Measurements from ENCODE around the gene RIN3. TPM values are rescaled to one million over a fixed set of nuclear protein-coding genes. Genes with fewer than 3 reads are reported as not detected.
A peak's percentile ranks its signal among the peaks of the same experiment; 100 is the strongest.

RIN3 gene
- total RNA-seq, 4 donors from 2014 or later = 13.5 to 22.2 (median 16.2) TPM

DNA sequence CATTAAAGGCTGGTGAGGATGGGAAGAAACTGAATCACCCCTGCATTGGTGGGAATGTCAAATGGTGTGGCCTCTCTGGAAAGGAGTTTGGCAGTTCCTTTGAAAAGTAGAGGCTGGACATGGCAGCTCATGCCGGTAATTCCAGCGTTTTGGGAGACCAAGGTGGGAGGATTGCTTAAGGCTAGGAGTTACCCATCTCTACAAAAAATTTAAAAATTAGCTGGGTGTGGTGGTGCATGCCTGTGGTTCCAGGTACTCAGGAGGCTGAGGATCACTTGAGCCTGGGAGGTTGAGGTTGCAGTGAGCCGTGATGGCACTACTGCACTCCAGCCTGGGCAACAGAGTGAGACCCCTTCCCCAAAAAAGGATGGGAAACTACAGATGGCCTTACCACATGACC is 93.7 kb downstream of the RIN3 start:
- no peak for TF ChIP-seq EP300 (IDR thresholded peaks at IDR 0.05)
- TF ChIP-seq, protein P1, sequence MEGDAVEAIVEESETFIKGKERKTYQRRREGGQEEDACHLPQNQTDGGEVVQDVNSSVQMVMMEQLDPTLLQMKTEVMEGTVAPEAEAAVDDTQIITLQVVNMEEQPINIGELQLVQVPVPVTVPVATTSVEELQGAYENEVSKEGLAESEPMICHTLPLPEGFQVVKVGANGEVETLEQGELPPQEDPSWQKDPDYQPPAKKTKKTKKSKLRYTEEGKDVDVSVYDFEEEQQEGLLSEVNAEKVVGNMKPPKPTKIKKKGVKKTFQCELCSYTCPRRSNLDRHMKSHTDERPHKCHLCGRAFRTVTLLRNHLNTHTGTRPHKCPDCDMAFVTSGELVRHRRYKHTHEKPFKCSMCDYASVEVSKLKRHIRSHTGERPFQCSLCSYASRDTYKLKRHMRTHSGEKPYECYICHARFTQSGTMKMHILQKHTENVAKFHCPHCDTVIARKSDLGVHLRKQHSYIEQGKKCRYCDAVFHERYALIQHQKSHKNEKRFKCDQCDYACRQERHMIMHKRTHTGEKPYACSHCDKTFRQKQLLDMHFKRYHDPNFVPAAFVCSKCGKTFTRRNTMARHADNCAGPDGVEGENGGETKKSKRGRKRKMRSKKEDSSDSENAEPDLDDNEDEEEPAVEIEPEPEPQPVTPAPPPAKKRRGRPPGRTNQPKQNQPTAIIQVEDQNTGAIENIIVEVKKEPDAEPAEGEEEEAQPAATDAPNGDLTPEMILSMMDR (IDR thresholded peaks at IDR 0.05) = no peak
- H3K4me1 ChIP-seq = peaks cover 7 to 34% (median 8%) of the 10 kb centered on the region in 3 donors
- H3K27ac ChIP-seq = peak overlapping the region in 1 of 4 donors; percentile 28

GRCh38 chr14:92607702-92608429 is 94.3 kb downstream of the RIN3 start:
- peaks cover 2 to 33% (median 3%) of the 10 kb centered on the region in 3 donors for H3K4me1 ChIP-seq
- no peak overlapping the region for H3K27ac ChIP-seq
- H3K9me3 ChIP-seq = peaks cover 0 to 4% (median 0%) of the 10 kb centered on the region in 3 donors
- no peak overlapping the region for H3K4me3 ChIP-seq
- no peak for TF ChIP-seq POLR2A (IDR thresholded peaks at IDR 0.05)
- TF ChIP-seq EP300 (IDR thresholded peaks at IDR 0.05) = no peak
- TF ChIP-seq POLR2AphosphoS5 (IDR thresholded peaks at IDR 0.05) = no peak
- TF ChIP-seq, protein P1 (IDR thresholded peaks at IDR 0.05) = no peak
- ATAC-seq = no peak
- H3K36me3 ChIP-seq = peaks cover 0 to 8% of the 10 kb centered on the region in 2 donors
- WGBS, 2 donors (ENCODE audit: low coverage in 1 of 2) = 85 to 87% methylated on average over 5 of the region's 5 CpGs
- no peaks in the 10 kb centered on the region for H3K27me3 ChIP-seq

More for the DNA sequence above, 93.7 kb downstream of the RIN3 start:
- WGBS, 2 donors (ENCODE audit: low coverage in 1 of 2) = 93 to 97% methylated on average over 3 of the region's 3 CpGs
- no peaks in the 10 kb centered on the region for H3K27me3 ChIP-seq
- peaks cover 0 to 8% of the 10 kb centered on the region in 2 donors for H3K36me3 ChIP-seq
- peaks cover 0 to 4% (median 0%) of the 10 kb centered on the region in 3 donors for H3K9me3 ChIP-seq
- ATAC-seq = no peak
- no peak overlapping the region for H3K4me3 ChIP-seq

GRCh38 chr14:92609955-92610354 is 96.4 kb downstream of the RIN3 start:
- Histone ChIP-seq H3K27ac (no peak overlapping the region), H3K4me3 (no peak overlapping the region), H3K4me1 (peaks cover 0 to 16% (median 0%) of the 10 kb centered on the region in 3 donors), H3K9me3 (peaks cover 0 to 4% (median 0%) of the 10 kb centered on the region in 3 donors), H3K27me3 (no peaks in the 10 kb centered on the region), H3K36me3 (peaks cover 0 to 8% of the 10 kb centered on the region in 2 donors)
- TF ChIP-seq POLR2A (IDR thresholded peaks at IDR 0.05) (no peak), POLR2AphosphoS5 (IDR thresholded peaks at IDR 0.05) (no peak), EP300 (IDR thresholded peaks at IDR 0.05) (no peak)
- TF ChIP-seq, protein P1 (IDR thresholded peaks at IDR 0.05) = no peak
- ATAC-seq = no peak
- WGBS, 2 donors (ENCODE audit: low coverage in 1 of 2) = 84% methylated on average over 4 of the region's 4 CpGs

DNA sequence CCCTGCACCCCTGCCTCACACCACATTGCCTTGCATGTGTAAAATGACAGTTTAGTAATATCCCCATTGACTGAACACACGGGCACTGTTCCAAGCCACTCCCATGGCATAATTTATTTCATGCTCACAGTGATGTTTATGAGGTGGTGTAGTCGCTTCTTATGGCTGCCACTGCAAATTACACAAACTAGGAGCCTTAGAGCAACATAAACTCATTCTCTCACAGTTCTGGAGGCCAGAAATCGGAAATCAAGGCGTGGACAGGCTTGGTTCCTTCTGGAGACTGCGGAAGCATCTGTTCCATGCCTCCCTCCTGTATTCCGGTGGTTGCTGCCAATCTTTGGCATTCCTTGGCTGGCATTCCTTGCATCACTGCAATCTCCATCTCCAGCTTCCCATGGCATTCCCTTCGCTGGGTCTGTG is 97.3 kb downstream of the RIN3 start:
- peaks cover 0 to 16% of the 10 kb centered on the region in 2 donors for H3K36me3 ChIP-seq
- no peak overlapping the region for H3K4me3 ChIP-seq
- 63 to 88% methylated on average over 5 of the region's 7 CpGs for WGBS, 2 donors (ENCODE audit: low coverage in 1 of 2)
- ATAC-seq = no peak
- TF ChIP-seq POLR2A (IDR thresholded peaks at IDR 0.05) (no peak), POLR2AphosphoS5 (IDR thresholded peaks at IDR 0.05) (no peak), EP300 (IDR thresholded peaks at IDR 0.05) (no peak)
- TF ChIP-seq, protein P1 (IDR thresholded peaks at IDR 0.05) = no peak
- H3K9me3 ChIP-seq = peaks cover 0 to 4% (median 0%) of the 10 kb centered on the region in 3 donors
- H3K27ac ChIP-seq = no peak overlapping the region
- peaks cover 0 to 10% (median 0%) of the 10 kb centered on the region in 3 donors for H3K4me1 ChIP-seq
- H3K27me3 ChIP-seq = no peaks in the 10 kb centered on the region

All from gastroesophageal sphincter (tissue), 4 donors.